ENCODE measurements around the gene RBM20.
A peak's percentile ranks its signal among the peaks of the same experiment; 100 is the strongest.
"Not testable (repeated sequence)": the region's sequence is repeated elsewhere in the genome, so short reads cannot be mapped to it uniquely, and the experiment has no call there.

The RBM20 gene

GRCh38 chr10:110625356-110625894 lies 18.7 kb upstream of the RBM20 start:
- no peak for DNase-seq (ENCODE audit: low read depth in 2 of 2)

DNA sequence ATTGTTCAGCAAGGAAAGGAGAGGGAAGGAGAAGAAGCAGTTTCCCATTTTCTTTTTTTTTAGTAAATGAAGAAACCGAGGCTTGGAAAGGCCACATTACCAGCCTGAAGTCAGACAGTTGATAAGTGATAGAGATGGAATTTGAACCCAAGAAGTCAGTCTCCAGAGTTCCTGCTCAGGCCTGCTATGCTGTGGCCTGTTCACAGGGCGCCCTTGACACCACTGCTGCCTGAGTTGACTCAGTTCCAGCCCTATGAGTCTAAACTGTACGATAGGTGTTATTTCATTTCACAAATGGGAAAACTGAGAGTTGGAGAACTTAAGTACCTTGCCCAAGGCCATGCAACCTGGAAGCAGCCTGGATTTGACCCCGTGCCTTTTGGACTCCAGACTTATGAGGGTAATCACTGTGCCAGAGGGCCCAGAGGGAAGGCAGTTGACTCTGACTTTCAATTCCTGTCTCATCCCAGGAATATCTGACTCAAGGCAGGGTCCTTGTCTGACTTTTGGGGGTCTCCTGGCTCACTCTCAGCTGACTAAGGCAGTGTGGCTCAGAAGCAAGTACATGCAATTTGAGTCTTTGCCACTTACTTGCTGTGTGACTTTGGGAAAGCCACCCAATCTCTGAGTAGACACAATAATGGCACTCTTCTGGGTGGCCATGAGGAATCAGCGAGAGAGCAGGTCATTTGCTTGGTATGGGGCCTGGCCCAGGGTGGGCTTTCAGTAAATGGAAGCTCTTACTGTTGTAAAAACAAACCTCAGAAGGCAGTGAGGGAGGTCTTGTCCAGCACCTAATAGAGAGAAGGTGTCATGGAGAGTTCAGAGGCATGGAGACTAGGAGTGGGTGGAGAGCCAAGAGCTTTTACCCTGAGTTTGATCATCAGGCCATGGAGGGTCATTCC lies 17.9 kb upstream of the RBM20 start:
- no peak for DNase-seq (ENCODE audit: low read depth in 2 of 2)

GRCh38 chr10:110628161-110628560 lies 16.0 kb upstream of the RBM20 start:
- DNase-seq (ENCODE audit: low read depth in 2 of 2): no peak

DNA sequence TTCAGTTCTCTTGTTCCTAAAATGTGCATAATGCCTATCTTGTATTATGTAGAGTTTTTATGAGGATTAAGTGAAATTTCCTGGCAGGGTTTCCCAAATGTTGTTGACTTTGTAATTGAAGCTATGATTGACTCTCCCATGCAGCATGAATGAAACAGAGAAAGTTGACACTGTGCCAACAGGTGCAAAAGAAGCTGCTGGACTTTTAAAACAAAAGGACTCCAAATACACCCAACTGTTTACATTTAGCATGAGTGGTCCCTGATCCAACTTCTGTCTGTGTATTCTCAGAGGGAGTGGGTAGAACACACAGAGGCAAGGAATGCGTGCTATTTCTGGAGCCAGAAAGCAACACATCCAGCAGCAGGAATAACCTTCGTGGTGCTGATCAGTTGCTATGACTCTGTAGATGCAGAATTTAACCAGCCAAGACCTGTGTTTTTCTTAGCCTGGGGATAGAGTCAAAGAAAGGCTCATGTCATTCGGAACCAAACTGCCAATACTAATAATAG lies 14.4 kb upstream of the RBM20 start:
- no peak for DNase-seq (ENCODE audit: low read depth in 2 of 2)

DNA sequence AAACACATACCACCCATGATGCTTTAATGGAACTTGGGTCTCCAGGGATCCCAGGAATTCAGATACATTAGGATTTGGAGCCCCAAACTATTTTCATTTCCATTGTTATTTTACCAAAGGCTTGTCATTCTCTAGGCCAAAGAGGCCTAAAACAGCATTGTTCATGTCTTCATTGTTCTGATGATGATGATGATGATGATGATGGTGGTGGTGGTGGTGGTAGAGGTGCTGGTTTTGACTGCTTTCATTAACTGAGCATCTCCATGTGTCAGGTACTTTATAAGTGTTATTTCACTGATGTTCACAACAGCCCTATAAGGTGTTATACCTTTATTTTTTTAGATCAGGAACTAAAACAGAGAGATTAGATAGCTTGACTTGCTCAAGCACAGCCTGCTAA lies 12.2 kb upstream of the RBM20 start:
- DNase-seq (ENCODE audit: low read depth in 2 of 2): no peak

- DNase-seq (ENCODE audit: low read depth in 2 of 2): no peak
Measured at GRCh38 chr10:110632591-110633215, 11.4 kb upstream of the RBM20 start.

GRCh38 chr10:110634527-110635209 lies 9.5 kb upstream of the RBM20 start:
- no peak for DNase-seq (ENCODE audit: low read depth in 2 of 2)

DNA sequence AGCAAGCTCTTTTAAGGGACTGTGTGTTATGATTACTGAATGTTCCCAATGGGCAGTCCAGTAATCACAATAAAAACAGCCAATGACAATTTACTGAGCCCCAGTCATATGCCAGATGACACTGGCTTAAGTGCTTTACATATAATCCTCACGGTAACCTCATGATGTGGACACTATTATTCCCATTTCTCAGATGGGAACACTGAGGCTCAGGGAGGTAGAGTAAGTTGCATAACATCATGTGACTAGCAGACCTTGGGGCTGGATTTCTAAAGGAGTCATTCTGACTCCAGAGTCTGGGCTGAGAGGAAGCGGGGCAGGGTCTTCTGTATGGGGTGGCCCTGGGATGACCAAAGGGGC lies 7.6 kb upstream of the RBM20 start:
- no peak for DNase-seq (ENCODE audit: low read depth in 2 of 2)

DNA sequence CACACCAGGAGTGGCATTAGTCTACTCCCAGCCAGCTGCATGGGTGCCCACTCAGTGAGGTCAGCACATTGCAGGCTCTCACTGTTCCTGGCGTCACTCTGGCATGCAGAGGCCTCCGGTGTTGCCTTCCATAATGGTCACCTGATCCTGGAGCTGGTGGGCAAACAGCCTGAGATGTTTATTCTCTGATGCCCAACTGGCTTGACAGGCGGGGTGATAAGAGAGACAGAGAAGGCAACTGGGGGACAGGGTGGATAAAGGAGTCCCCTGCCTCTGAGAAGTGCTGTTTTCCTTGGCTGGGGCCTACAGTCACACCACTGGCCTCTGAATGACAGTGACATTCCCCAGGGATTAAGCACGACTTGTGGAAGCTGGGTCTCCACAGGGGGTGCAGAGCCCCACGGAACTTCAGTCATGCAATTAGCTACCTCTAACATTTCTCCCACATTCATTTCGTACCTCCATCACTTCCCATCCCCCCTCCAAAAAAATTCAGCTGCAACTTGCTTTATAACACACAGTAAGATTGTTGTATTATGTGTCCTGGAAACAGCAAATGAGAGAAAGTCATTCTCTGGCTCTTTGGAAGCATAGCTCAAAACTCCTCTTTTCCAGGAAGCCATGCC lies 7.1 kb upstream of the RBM20 start:
- DNase-seq (ENCODE audit: low read depth in 2 of 2): no peak

DNA sequence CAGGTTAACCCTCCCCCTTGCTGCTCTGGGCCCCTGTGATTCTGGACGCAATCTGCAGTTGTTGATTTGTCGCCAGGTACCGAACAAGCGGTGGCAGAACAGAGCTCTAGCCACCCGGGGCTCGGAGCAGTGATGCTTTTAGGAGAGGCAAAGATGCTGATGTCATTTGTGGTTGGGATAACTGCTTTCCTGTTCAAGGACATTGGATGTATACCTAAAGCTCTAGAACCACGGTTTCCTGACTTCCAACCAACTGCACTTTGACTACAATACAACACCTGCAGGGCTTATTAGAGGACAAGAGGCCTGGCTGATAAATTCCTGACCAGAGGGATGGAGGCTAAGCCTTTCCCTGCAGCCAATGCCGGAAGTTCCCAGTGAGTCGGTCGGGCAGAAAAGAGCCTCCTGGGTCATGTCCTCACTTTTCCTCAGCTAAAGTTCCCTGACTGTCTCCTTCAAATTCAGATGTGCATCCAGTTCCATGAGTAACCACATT lies 6.5 kb upstream of the RBM20 start:
- DNase-seq (ENCODE audit: low read depth in 2 of 2): no peak

- no peak for DNase-seq (ENCODE audit: low read depth in 2 of 2)
Measured at GRCh38 chr10:110638319-110638718, 5.8 kb upstream of the RBM20 start.

DNA sequence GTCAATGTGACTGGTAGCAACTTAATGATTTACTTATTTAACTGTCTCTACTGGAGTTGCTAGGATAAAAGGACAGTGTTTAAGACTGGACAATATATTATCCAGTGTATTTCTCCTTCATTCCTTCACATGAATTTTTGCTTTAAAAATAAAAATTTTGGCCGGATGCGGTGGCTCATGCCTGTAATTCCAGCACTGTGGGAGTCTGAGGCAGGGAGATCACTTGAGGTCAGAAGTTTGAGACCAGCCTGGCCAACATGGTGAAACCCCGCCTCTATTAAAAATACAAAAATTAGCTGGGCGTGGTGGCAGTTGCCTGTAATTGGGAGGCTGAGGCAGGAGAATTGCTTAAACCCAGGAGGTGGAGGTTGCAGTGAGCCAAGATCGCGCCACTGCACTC lies 5.1 kb upstream of the RBM20 start:
- DNase-seq (ENCODE audit: low read depth in 2 of 2): not testable (repeated sequence)

GRCh38 chr10:110639858-110640257 lies 4.3 kb upstream of the RBM20 start:
- not testable (repeated sequence) for DNase-seq (ENCODE audit: low read depth in 2 of 2)

- peak in 1 of 2 donors; percentile 42 for DNase-seq (ENCODE audit: low read depth in 2 of 2)
Measured at GRCh38 chr10:110641256-110641655, 2.9 kb upstream of the RBM20 start.

DNA sequence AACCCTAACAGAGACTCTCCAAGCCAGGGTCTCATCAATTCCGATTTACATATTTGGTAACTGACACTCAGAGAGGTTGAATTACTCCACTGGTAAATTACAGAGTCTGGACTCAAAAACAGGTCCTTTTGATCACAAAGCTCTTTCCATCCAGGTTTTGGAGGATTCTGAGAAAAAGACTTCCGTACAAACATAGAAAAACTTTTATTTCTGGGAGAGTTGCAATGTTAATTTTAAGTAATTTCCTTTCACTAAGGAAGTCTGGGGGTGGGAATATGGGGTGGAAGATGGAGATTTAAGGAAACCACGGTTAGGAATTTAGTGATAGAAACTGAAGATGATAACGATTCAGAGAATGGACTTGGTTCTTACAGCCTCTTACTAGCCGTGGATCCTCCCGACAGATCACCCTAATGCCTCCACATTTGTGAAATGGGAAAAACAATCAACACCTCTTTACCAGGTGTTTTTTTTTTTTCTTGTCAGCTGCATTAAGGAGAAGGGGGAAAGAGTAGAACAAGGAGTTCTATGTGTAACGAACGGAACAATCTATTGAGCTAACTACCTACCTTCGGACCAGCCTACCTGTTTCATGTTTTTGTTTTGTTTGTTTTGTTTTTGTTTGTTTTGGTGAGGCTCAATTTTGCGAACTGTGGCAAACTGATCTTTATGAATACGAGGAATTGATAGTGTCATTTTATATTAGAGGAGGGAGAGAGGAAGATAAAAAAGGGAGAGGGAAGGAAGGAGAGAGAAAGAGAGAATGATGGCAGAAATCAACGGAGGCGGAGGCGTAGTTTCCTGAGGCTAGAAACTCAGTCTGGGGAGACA lies 1.7 kb upstream of the RBM20 start:
- no peak for DNase-seq (ENCODE audit: low read depth in 2 of 2)

GRCh38 chr10:110643035-110643652 lies 992 bp upstream of the RBM20 start:
- no peak for DNase-seq (ENCODE audit: low read depth in 2 of 2)

DNA sequence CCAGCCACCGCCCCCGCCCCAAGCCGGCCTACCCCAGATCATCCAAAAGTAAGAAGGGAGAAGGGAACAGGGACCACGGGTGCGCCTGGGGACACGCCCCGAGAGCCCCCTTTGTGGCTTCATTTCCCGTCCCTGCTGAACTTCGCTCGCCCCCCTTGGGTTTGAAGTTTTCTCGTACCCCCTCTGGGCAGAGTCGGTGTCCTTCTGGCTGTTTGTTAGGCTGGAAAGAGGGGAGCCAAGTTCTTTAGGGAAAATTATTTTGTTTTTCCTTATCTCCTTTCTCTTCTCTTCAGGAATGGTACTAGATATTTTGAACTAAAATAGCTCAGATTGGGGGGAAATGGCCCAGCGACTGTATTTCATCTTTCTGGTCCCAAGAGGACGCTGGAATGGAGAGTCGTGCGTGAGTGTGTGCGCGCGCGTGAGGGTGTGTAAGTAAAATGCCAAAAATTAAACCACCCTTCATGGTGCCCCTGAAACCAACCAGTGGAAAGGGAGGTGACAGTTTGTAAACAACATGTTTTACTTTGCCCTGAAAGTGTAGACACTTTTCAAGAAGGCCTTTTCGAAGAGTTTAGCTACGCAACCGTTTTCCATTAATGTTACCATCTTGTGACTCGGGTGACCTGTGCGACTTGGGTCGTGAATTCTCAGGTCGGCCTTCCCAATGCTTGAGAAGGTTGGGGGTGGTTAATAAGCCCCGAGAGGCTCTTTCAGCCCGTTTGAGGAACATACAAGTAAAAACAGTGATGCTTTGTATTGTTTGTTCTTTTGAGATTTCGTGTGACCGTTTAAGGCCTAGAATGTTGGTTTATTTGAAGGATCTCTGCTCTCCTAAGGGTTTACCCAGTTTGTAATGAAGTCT lies 694 bp downstream of the RBM20 start:
- DNase-seq (ENCODE audit: low read depth in 2 of 2): no peak

DNA sequence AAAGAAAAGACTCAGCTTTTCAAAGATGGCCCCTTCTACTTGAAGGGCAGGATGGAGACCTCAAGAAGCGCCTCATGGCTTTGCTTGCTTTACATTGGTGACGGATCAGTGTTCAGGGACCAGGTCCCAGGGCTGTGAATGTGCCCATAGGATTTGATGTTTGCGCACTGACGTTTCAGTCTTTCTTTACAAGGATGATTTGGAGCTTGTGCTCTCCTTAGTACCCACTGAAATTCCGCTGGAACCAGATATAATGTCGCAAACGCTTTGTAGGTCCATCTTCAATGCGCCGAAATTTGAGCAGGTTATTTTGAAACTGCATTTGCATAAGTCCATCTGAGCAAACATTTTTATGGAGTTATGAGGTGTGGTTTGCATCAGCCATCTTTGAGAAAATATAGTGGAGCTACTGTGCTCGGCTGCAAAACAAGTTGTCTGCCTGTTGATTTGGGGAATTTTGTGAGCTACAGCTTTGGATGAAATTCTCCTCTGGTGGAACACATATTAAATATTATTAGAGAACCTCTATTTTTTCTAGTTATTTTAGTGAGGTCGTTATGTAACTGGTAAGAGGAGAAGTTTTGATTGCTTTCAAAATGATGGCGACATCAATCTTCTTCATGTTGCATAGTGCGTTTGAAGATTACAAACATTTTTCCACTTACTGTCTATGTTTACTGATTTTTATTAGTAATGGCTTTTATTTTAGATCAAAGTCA lies 2.4 kb downstream of the RBM20 start:
- no peak for DNase-seq (ENCODE audit: low read depth in 2 of 2)

GRCh38 chr10:110647136-110647430 lies 2.9 kb downstream of the RBM20 start:
- no peak for DNase-seq (ENCODE audit: low read depth in 2 of 2)

All from stimulated activated CD8-positive, alpha-beta memory T cell treated with anti-CD3 and anti-CD28 coated beads, Interleukin-15, amount 100 ng/mL, for 48 hours (primary cell).